Ectodermal cell (in vitro differentiated cells): ENCODE measurements around the gene TBATA.

ENCODE experiments used
- H3K27ac ChIP-seq: 2 replicates; pipeline ENCODE4 v1.7.0; 2013; ENCODE audit warnings: mild to moderate bottlenecking, low read depth, low read length; ENCODE audit not compliant: insufficient read depth, poor library complexity, severe bottlenecking
- H3K27me3 ChIP-seq: 2 replicates; pipeline ENCODE4 v1.7.0; 2013; ENCODE audit warnings: mild to moderate bottlenecking, low read length; ENCODE audit not compliant: insufficient read depth, control insufficient read depth, poor library complexity, severe bottlenecking
- H3K36me3 ChIP-seq: one replicate; pipeline ENCODE4 v1.7.0; 2013; ENCODE audit warnings: low read length; ENCODE audit not compliant: control insufficient read depth, insufficient read depth
- H3K4me1 ChIP-seq: one replicate; pipeline ENCODE4 v1.7.0; 2013; ENCODE audit warnings: low read length; ENCODE audit not compliant: control insufficient read depth, insufficient read depth
- H3K4me3 ChIP-seq: 2 replicates; pipeline ENCODE4 v1.7.0; 2013; ENCODE audit warnings: low read depth, low read length, control low read depth; ENCODE audit not compliant: insufficient read depth
- H3K9me3 ChIP-seq: 2 replicates; pipeline ENCODE4 v1.7.0; 2013; ENCODE audit warnings: mild to moderate bottlenecking, low read length, moderate library complexity; ENCODE audit not compliant: control insufficient read depth
- WGBS, 2 experiments: methylation state at CpG; one replicate each; pipeline ENCODE4 v1.1.7; 2013; ENCODE audit warnings: missing lambda C conversion rate in 2 of 2; 5-methylcytosine and 5-hydroxymethylcytosine counted together

TBATA gene

GRCh38 chr10:70747192-70747965, 37.8 kb downstream of the TBATA start:
- Histone ChIP-seq H3K4me1 (no peaks in the 10 kb centered on the region), H3K27ac (no peak overlapping the region), H3K9me3 (no peaks in the 10 kb centered on the region), H3K27me3 (no peaks in the 10 kb centered on the region), H3K4me3 (no peak overlapping the region), H3K36me3 (no peaks in the 10 kb centered on the region)
- WGBS, 2 experiments: 85 to 86% methylated on average over 15 of the region's 15 CpGs

GRCh38 chr10:70745555-70745954, 39.6 kb downstream of the TBATA start:
- H3K9me3 ChIP-seq: no peaks in the 10 kb centered on the region
- H3K4me1 ChIP-seq: no peaks in the 10 kb centered on the region
- H3K36me3 ChIP-seq: no peaks in the 10 kb centered on the region
- H3K27ac ChIP-seq: no peak overlapping the region
- no peak overlapping the region for H3K4me3 ChIP-seq
- 93 to 100% methylated on average over 2 of the region's 2 CpGs for WGBS, 2 experiments
- no peaks in the 10 kb centered on the region for H3K27me3 ChIP-seq

- no peaks in the 10 kb centered on the region for H3K36me3 ChIP-seq
- H3K9me3 ChIP-seq: no peaks in the 10 kb centered on the region
- H3K27ac ChIP-seq: no peak overlapping the region
- 57 to 62% methylated on average over 6 of the region's 6 CpGs for WGBS, 2 experiments
- H3K27me3 ChIP-seq: no peaks in the 10 kb centered on the region
- no peak overlapping the region for H3K4me3 ChIP-seq
- no peaks in the 10 kb centered on the region for H3K4me1 ChIP-seq
Observed at GRCh38 chr10:70744617-70745143, 40.5 kb downstream of the TBATA start.

- Histone ChIP-seq H3K4me1 (peaks cover 3% of the 10 kb centered on the region), H3K27ac (no peak overlapping the region), H3K4me3 (no peak overlapping the region), H3K36me3 (no peaks in the 10 kb centered on the region), H3K27me3 (no peaks in the 10 kb centered on the region), H3K9me3 (no peaks in the 10 kb centered on the region)
- 93% methylated on average over 13 of the region's 13 CpGs for WGBS, 2 experiments
Observed at GRCh38 chr10:70743879-70744278, 41.3 kb downstream of the TBATA start.

- WGBS, 2 experiments: 92 to 93% methylated on average over 17 of the region's 17 CpGs
Observed at GRCh38 chr10:70743430-70743788, 41.8 kb downstream of the TBATA start.

GRCh38 chr10:70742537-70743429, 42.4 kb downstream of the TBATA start:
- Histone ChIP-seq H3K27me3 (no peaks in the 10 kb centered on the region), H3K4me3 (no peak overlapping the region), H3K4me1 (peaks cover 3% of the 10 kb centered on the region), H3K36me3 (no peaks in the 10 kb centered on the region), H3K9me3 (no peaks in the 10 kb centered on the region), H3K27ac (no peak overlapping the region)
- 81 to 87% methylated on average over 8 of the region's 8 CpGs for WGBS, 2 experiments

More at GRCh38 chr10:70743430-70743788, 41.8 kb downstream of the TBATA start:
- Histone ChIP-seq H3K27me3 (no peaks in the 10 kb centered on the region), H3K9me3 (no peaks in the 10 kb centered on the region), H3K27ac (no peak overlapping the region), H3K36me3 (no peaks in the 10 kb centered on the region), H3K4me3 (no peak overlapping the region), H3K4me1 (peaks cover 3% of the 10 kb centered on the region)

- no peak overlapping the region for H3K27ac ChIP-seq
- WGBS, 2 experiments: 91 to 93% methylated on average over 11 to 12 of the region's 12 CpGs
Observed at GRCh38 chr10:70740406-70741288, 44.5 kb downstream of the TBATA start.

GRCh38 chr10:70738761-70739121, 46.4 kb downstream of the TBATA start:
- H3K27me3 ChIP-seq: no peaks in the 10 kb centered on the region
- H3K9me3 ChIP-seq: no peaks in the 10 kb centered on the region
- peaks cover 8% of the 10 kb centered on the region for H3K4me1 ChIP-seq
- no peak overlapping the region for H3K4me3 ChIP-seq
- no peak overlapping the region for H3K27ac ChIP-seq
- no peaks in the 10 kb centered on the region for H3K36me3 ChIP-seq
- 89% methylated on average over 12 of the region's 12 CpGs for whole genome bisulfite sequencing, 2 experiments

More at GRCh38 chr10:70740406-70741288, 44.5 kb downstream of the TBATA start:
- Histone ChIP-seq H3K9me3 (no peaks in the 10 kb centered on the region), H3K4me3 (no peak overlapping the region), H3K27me3 (no peaks in the 10 kb centered on the region), H3K36me3 (no peaks in the 10 kb centered on the region), H3K4me1 (peaks cover 8% of the 10 kb centered on the region)

- Histone ChIP-seq H3K36me3 (no peaks in the 10 kb centered on the region), H3K4me1 (peaks cover 8% of the 10 kb centered on the region), H3K9me3 (no peaks in the 10 kb centered on the region), H3K4me3 (no peak overlapping the region), H3K27ac (no peak overlapping the region), H3K27me3 (no peaks in the 10 kb centered on the region)
- WGBS, 2 experiments: 97 to 100% methylated on average over 1 to 3 of the region's 3 CpGs
Observed at GRCh38 chr10:70738006-70738760, 47.0 kb downstream of the TBATA start.
